ENCODE data around the gene TACR2.

DNA sequence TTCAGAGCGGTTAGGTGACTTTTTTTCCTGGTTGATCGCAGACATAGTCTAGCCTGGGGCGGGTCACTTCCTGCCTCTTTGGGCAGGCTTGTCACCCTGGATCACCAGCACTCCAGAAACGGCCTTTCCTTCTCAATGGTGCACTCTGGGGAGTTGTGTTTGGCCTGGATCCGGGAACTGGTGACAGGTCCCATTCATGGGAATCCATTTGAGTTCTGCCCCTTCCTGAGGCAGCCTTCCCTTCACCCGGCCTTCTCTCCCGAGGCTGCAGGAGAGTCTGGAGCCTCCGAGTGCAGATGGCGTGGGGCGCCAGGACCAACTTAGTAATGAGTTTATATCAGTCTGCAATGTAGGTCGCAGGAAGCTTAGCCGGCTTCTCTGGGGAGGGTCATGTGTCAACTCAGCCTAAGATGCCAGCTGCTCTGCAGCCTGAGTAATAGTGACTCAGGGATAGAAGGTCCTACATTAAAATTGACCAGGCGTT is 54.2 kb downstream of the TACR2 start:
- no peak for TF ChIP-seq EZH2 (IDR thresholded peaks at IDR 0.05; ENCODE audit: low read depth, unreplicated experiment)
- TF ChIP-seq, protein P1, sequence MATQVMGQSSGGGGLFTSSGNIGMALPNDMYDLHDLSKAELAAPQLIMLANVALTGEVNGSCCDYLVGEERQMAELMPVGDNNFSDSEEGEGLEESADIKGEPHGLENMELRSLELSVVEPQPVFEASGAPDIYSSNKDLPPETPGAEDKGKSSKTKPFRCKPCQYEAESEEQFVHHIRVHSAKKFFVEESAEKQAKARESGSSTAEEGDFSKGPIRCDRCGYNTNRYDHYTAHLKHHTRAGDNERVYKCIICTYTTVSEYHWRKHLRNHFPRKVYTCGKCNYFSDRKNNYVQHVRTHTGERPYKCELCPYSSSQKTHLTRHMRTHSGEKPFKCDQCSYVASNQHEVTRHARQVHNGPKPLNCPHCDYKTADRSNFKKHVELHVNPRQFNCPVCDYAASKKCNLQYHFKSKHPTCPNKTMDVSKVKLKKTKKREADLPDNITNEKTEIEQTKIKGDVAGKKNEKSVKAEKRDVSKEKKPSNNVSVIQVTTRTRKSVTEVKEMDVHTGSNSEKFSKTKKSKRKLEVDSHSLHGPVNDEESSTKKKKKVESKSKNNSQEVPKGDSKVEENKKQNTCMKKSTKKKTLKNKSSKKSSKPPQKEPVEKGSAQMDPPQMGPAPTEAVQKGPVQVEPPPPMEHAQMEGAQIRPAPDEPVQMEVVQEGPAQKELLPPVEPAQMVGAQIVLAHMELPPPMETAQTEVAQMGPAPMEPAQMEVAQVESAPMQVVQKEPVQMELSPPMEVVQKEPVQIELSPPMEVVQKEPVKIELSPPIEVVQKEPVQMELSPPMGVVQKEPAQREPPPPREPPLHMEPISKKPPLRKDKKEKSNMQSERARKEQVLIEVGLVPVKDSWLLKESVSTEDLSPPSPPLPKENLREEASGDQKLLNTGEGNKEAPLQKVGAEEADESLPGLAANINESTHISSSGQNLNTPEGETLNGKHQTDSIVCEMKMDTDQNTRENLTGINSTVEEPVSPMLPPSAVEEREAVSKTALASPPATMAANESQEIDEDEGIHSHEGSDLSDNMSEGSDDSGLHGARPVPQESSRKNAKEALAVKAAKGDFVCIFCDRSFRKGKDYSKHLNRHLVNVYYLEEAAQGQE (IDR thresholded peaks at IDR 0.05; ENCODE audit: unreplicated experiment) = no peak
- TF ChIP-seq, protein P2, sequence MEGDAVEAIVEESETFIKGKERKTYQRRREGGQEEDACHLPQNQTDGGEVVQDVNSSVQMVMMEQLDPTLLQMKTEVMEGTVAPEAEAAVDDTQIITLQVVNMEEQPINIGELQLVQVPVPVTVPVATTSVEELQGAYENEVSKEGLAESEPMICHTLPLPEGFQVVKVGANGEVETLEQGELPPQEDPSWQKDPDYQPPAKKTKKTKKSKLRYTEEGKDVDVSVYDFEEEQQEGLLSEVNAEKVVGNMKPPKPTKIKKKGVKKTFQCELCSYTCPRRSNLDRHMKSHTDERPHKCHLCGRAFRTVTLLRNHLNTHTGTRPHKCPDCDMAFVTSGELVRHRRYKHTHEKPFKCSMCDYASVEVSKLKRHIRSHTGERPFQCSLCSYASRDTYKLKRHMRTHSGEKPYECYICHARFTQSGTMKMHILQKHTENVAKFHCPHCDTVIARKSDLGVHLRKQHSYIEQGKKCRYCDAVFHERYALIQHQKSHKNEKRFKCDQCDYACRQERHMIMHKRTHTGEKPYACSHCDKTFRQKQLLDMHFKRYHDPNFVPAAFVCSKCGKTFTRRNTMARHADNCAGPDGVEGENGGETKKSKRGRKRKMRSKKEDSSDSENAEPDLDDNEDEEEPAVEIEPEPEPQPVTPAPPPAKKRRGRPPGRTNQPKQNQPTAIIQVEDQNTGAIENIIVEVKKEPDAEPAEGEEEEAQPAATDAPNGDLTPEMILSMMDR (conservative IDR thresholded peaks at IDR 0.05; ENCODE audit: low read depth in 2 of 2) = no peak
- TF ChIP-seq POLR2AphosphoS5 (IDR thresholded peaks at IDR 0.05; ENCODE audit: low read depth) = no peak
- TF ChIP-seq ZNF331 (CRISPR knock-in tag; IDR thresholded peaks at IDR 0.05; ENCODE audit: low read depth) = no peak
- TF ChIP-seq, protein P3, sequence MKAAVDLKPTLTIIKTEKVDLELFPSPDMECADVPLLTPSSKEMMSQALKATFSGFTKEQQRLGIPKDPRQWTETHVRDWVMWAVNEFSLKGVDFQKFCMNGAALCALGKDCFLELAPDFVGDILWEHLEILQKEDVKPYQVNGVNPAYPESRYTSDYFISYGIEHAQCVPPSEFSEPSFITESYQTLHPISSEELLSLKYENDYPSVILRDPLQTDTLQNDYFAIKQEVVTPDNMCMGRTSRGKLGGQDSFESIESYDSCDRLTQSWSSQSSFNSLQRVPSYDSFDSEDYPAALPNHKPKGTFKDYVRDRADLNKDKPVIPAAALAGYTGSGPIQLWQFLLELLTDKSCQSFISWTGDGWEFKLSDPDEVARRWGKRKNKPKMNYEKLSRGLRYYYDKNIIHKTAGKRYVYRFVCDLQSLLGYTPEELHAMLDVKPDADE (IDR thresholded peaks at IDR 0.05) = no peak

Measured in GM23338 (cell line).